ENCODE results near the gene RHCG.

The RHCG gene

GRCh38 chr15:89442671-89443307, 53.6 kb downstream of the RHCG start:
- peak; percentile 11 to 45 for DNase-seq

- DNase-seq, result no peak
Observed at GRCh38 chr15:89442155-89442554, 54.2 kb downstream of the RHCG start.

- no peak for DNase-seq
Observed at GRCh38 chr15:89441295-89441812, 55.0 kb downstream of the RHCG start.

- DNase-seq, result no peak
Observed at GRCh38 chr15:89439764-89440163, 56.6 kb downstream of the RHCG start.

- no peak for DNase-seq
Observed at GRCh38 chr15:89436560-89437311, 59.6 kb downstream of the RHCG start.

- DNase-seq, result no peak
Observed at GRCh38 chr15:89435362-89435761, 61.0 kb downstream of the RHCG start.

GRCh38 chr15:89433686-89434085, 62.7 kb downstream of the RHCG start:
- DNase-seq, result no peak

- peak; percentile 57 to 66 for DNase-seq
Observed at GRCh38 chr15:89430530-89431341, 65.6 kb downstream of the RHCG start.

- no peak for DNase-seq
Observed at GRCh38 chr15:89429986-89430385, 66.4 kb downstream of the RHCG start.

- peak; percentile 7 to 19 for DNase-seq
Observed at GRCh38 chr15:89429023-89429422, 67.4 kb downstream of the RHCG start.

- no peak for DNase-seq
Observed at GRCh38 chr15:89428246-89428645, 68.1 kb downstream of the RHCG start.

- no peak for DNase-seq
Observed at GRCh38 chr15:89426500-89426899, 69.9 kb downstream of the RHCG start.

GRCh38 chr15:89423981-89424380, 72.4 kb downstream of the RHCG start:
- DNase-seq, result no peak

All from SHP77 (cell line).